LHCN-M2 (cell line): ENCODE results near the gene ATP6V0B. TPM values are rescaled to one million over a fixed set of nuclear protein-coding genes. Genes with fewer than 3 reads are reported as not detected.

Experiments used
- DNase-seq: peaks from one replicate; pipeline ENCODE4 v3.0.0-alpha.2; 2012; ENCODE audit warnings: low read depth
- total RNA-seq: library from RNA; depleted of rRNA; stranded (reverse); fragments of >200 nt; gene quantifications from 2 replicates; pipeline ENCODE4 v1.2.3, GENCODE V29; 2014

Gene ATP6V0B
- total RNA-seq, 1 experiment from 2014 or later: 200 TPM

DNA sequence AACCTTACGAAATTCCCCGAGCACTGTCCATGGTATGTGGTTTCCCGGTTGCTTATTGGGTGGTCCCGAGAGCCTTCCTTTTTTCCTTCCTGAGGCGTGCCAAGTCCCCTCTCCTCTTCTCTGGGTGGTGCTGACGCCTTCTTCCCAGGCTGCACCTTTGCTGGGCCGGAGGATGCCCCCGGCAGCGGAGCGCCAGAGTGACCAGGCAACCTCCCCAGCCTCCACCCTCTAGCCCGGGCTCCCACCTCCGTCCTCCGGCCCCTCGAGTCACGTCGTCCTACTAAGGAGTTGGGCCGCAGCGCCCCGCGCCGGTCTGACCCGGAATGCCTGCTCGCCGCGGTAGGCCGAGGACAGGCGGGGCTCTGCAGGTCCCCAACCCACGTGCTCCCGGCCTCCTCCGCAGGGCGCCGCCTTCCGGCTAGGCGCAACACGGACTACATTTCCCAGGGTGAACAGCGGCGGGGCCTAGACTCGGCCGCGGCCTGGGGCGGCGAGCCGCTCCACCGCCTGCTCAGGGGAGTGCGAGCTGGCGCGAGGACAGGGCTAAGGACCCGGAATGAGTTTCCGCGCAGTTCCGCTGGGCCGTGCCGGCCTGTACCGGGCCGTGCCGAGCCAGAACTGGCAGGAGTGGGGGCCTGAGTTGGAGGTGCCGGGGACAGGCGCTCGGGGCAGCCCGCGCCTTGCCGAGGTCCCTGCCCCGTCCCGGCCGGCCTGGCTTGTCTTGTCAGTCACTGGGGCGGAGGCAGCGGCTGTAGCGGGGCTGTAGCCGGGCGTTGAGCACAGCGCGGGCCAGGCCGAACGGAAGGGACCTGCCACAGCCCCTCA lies 28.3 kb upstream of the ATP6V0B start, which contains the start of gene IPO13:
Gene IPO13, plus strand, starts transcription at position 715 of the 825 bp plus-strand sequence. CDS start 651 bp downstream, outside the sequence.
- DNase-seq: peak; percentile 92

DNA sequence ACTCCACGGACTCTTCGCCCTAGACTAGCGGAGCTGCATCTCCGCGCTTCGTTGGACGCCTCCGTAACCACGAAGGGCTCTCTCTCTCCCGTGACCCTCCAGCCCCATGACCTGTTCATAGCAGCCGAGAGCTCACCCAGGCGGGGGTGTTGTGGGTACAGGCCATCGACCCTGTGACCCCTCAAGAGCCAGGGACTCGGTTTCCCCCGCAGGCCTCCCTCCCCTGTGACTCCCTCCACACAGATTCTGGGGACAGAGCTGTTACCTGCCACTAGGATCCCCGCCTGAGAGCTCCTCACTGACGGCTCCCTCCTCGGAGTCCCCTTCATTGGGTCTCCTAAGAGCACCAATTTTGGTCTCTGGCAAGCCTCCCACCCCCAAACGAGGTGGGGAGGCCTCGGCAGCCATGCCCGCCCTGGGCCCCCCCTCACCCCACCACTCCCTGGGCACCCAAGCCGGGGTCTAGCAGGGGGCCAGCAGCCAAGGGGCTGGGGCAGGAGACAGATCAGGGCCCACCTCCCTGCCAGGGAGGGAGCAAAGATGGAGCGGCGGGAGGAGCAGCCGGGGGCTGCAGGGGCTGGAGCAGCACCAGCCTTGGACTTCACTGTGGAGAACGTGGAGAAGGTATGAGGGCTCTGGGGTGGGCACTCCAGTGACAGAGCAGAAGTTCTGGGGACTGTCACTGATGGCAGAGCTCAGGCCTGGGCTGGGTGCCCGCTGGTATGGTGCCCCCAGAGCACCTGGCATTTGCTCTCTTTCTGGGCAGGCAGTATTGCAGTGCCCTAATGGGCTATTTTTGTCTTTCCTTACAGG lies 27.5 kb upstream of the ATP6V0B start:
- no peak for DNase-seq

DNA sequence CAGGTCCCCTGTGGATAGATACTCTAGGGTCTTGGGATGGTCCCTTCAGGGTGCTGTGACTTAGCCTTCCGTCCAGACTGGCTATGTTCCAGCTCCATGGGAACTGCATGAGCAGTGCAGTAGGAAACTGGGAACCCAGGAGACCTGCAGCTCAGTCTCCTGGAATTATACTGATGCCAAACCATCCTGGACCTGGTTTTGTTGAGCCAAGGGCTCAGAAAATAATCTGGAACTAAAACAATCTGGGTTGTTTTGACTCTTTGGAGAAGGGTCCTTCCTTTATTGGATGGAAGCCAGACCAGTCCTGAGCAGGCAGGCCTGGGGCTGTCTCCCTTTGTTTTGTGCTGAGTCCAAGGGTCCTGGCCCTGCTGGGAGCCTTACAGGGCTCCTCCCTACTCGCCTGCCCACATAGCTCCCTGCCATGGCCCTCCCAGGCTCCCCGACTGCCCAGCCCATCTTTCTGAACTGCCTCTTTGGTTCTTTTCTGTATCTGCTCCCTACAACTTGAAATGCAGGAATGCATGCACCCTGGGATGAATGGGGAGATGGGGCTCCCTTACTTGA lies 26.8 kb upstream of the ATP6V0B start:
- DNase-seq: no peak

DNA sequence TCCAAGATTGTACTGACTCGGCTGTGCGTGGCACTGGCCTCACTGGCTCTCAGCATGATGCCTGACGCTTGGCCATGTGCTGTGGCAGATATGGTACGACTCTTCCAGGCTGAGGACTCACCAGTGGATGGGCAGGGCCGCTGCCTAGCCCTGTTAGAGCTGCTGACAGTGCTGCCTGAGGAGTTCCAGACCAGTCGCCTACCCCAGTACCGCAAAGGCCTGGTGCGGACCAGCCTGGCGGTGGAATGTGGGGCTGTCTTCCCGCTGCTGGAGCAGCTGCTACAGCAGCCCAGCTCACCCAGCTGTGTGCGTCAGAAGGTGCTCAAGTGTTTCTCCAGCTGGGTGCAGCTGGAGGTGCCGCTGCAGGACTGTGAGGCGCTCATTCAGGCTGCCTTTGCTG lies 25.1 kb upstream of the ATP6V0B start:
- no peak for DNase-seq

DNA sequence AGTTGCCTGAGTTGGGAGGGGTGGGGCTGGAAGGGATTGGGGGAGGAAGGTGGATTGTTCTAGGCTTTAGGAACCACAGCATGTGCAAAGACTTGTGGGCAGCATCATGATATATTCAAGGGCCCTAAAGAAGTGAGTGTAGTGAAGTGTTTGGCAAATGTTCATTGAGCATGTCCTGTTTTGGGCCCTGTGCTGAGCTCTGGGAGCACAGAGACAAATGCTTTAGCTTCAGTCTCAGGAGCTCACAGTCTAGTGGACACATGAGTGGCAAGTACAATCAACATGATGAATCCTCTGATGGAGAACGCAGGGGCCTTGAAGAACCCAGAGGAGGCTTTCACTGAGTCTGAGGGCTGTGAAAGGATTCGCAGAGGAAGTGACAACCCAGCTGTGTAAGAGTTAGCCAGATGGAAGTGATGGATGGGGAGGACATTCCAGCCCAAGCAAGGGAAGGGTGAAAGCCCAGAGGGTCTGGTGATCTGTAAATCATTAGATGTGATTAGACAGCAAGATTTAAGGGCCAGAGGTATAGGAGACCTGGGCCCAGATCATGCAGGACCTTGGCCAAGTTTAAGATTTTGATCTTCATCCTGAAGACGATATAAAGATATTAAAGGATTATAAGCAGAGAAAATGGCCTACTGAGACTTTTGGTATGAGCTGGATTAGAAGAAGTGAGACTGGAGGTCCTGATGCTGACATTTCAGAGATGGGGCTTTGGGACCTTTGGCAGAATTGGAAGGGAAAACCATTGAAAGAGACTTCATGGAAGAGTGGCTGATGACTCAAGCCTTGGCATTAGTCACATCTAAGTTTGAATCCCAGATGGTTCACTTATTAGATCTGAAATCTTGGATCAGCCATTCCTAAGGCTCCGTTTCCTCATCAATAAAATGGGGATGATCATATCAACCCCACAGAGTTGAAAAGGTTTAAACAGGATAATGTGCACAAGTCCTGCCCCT lies 23.5 kb upstream of the ATP6V0B start:
- DNase-seq: no peak

DNA sequence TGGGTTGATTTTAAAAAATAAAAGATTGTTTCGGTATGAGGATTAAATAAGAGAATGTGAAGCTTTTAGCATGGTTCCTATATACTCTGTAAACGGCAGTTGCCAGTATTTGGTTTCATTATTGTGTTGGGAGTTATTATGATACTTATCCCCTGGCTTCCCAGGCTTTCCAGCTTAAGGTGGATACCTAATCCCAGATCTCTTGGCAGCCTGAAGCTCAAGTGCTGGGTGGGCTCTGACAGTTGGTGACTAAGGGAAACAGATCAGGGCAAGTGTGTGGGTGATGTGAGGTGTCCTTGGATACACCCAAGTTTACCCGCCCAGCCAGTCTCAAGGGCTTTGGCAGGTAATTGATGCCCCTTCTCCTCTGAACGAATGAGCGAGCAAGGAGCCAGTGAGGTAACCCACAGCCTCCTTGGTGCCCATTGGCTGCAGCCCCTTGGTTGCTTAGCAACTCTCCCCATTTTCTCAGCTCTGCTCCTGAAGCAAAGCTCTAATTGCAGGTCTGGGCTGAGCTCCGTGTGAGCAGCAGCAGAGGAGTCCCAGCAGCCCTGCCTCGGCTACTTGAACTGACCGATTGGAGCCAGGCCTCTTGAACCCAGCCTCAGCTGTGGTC lies 21.9 kb upstream of the ATP6V0B start:
- DNase-seq: no peak

DNA sequence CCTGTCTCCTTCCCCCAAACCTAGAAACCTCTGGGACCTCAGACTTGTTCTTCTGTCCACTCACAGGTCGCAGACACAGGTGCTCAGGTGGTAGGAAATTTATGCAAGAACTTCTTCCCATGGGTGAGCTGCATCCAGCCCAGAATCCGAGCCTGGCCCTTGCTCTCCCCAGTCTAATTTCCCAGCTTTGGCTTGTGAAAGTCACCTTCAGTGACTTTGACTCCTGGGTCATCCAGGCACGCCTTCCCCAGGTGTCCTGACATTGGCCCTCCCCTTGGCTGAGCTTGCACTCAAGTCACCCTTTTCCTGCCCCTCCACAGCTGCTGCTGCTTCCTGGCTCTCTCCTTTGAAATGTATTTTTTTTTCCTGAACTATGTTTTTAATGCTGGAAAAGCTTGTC lies 21.4 kb upstream of the ATP6V0B start:
- no peak for DNase-seq

DNA sequence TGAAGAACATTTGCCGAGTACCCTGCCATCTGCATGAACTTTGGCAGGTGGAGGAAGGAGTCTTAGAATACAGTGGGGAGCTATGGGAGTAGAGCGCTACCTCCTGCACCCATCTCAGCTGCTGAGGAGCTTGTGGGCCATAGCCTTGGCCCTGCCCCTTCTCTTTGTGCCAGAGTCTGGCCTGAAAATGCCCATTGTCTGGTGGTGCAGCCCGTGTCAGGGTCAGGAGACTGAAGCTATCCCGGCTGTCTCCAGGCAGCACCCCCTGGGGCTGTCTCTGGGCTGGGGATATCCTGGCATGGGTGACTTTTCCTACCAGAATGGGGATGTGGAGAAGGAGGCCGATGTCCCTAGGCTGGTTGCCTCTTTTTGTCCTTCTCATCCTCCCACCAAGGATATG lies 20.7 kb upstream of the ATP6V0B start:
- DNase-seq: no peak

DNA sequence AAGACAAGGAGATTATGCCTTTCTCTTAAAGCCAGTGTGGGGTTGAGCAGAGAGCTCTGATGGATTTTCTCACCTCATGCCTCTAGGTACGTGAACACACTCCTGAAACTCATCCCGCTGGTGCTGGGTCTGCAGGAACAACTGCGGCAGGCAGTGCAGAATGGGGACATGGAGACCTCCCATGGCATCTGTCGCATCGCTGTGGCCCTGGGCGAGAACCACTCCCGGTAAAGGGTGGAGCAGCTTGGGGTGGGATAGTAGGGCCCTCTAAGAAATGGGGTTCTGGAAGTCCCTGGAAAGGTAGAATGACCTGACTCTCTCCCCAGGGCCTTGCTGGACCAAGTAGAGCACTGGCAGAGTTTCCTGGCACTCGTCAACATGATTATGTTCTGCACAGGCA lies 18.5 kb upstream of the ATP6V0B start:
- no peak for DNase-seq

DNA sequence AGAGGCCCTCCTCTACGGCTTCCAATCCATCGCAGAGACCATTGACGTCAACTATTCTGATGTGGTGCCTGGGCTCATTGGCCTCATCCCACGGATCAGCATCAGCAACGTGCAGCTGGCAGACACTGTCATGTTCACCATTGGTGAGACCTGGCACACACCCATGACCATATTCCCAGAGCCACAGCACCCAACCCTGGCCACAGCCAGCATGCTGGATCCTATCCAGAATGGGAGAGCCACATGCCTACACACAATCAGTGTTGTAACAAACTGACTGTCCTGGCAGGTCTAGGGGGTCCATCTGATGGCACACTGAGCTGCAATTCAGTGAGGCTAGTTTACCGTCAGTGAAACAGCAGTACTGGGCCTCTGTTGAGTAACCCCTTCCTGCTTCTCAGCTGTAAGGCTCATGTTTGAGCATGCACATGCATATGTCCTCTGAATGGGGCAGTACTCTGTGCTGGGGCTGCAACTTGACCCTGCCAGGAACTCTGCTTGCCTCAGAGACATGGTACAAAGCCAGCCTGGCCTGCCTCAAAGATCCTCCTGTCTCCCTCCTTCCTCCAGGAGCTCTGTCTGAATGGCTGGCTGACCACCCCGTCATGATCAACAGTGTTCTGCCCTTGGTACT lies 17.2 kb upstream of the ATP6V0B start:
- DNase-seq: no peak

DNA sequence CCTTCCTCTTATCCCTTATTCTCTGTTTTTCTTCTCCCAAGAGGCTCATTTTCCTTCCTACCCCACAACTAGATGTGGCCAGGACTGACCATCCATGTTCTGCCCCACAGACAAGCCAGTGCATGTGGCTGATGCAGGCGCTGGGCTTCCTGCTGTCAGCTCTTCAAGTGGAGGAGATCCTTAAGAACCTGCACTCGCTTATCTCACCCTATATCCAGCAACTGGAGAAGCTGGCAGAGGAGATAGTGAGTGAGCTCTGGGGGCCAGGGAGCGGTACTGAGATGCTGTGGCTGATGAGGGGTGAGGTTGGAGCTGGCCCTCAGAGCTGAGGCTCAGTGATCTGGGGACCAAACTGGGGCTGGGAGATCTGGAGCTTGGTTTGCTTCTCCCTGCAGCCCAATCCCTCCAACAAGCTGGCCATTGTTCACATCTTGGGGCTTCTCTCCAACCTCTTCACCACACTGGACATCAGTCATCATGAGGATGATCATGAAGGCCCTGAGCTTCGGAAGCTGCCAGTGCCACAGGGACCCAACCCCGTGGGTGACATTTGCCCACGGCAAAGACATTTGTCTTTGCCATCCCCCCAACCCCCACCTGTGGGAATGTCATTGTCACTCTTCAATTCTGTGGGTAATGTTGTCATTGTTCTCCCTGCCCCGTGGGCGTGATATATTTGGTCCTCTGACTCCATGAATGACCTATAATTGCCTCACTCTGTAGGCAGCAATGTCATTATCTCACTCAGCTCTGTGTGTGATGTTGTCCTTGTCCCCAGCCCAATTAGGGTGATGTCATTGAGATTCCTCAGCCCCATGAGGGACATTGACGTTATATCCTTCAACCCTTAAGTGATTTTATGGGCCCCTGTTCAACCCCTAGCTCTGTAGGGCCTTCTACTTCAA lies 16.2 kb upstream of the ATP6V0B start:
- DNase-seq: no peak

DNA sequence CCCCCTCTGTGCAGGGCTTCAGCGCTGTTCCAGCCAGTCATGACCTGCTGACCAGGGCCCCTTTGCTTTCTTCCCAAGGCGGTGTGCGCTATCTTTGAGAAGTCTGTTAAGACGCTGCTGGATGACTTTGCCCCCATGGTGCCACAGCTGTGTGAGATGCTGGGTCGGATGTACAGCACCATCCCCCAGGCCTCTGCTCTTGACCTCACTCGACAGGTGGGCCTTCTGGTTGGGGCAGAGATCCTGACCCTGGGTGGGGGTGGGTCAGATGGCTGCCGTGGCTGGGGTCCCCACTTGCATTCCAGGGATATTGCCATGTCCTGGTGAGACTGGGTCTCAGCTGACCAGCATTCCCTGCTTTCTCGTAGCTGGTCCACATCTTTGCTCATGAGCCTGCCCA lies 14.0 kb upstream of the ATP6V0B start:
- no peak for DNase-seq

DNA sequence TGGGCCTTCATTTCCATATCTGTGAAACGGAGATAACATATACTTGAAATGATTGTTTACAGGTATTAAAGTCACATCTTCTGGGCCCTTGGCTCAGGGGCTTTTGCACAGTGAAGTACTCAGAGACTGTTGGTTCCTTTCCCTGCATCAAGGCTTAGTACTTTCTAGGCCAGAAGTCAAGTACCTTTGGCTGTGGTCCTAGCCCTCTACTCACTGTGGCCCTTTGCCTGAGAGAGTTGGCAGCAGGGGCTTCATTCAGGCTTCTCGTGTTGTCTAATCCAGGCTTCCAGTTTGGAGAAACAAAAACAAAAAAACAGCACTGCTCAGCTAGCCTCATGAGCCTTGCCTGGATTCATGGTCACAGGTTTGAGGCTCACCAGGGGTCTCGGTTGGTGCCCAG lies 13.1 kb upstream of the ATP6V0B start:
- DNase-seq: no peak

DNA sequence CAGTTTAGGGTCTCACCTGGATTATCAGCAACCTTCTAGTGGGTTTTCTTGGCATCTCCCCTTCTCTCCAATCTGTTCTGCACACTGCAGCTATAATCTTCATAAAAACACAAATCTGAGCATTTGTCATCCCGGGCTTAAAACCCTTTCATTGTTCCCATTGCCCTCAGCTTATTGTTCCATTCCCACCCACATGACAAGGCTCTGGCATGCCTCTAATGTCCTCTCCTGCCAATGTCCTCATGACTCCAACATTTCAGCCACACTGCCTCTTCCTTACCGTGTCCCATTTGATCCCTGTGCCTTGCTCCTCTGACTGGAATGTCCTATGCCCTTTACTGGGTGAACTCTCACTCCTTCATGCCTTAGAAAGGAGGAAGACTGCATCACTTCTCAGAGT lies 12.4 kb upstream of the ATP6V0B start:
- DNase-seq: no peak

DNA sequence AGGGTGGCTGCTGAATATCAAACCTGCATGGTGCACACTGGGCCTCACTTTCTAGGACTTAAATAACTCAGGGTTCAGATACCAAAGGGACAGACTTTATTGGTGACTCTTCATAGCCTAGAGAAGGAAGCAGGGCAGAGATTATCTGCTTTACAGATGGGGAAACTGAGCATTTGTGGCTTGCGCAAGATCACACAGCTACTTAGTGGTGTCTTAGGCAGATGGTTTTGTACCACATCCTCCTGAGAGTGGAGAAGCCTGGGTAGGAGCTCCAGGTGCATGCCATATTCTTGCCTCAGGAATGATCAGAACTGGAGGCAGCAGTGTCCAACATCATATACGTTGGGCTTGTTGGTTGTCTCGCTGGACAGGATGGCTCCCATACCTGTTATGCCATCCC lies 11.8 kb upstream of the ATP6V0B start:
- no peak for DNase-seq

DNA sequence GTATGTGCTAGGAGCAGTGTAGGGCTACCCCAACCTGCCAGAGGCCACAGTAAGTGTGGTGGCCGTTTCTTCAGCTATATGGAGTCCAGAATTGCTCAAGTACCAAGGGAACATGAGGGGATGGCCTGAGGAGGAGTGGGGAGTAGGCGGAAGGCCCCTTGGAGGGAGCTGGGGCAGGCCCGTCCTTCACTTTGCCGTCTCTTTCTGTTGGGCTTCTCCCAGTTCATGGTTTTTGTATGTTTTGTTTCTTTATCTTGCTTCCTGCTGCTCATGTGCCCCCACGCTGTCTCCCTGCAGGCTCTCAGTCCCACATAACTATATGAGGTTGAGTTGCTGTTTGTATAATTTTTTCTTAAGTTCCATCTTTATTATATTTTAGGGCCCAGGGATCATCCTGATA lies 10.9 kb upstream of the ATP6V0B start:
- no peak for DNase-seq

DNA sequence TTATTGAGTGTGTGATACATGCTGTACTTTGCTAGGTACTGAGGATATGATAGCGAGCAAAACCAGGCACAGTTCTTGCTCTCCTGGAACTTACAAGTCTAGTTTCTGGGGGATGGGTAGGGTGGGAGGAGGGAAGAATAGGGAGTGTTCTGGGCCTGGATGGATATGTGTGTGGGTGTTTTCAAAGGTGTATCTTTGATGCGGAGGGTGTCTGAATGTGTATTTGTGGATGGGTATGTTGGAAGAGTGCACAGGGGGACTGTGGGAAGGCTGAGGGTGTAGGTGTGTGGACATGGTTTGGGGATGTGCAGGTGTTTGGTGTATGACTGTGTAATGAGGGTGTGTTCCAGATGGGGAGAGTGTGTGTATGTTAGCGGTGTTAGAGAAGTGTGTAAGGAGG lies 9.4 kb upstream of the ATP6V0B start:
- no peak for DNase-seq

DNA sequence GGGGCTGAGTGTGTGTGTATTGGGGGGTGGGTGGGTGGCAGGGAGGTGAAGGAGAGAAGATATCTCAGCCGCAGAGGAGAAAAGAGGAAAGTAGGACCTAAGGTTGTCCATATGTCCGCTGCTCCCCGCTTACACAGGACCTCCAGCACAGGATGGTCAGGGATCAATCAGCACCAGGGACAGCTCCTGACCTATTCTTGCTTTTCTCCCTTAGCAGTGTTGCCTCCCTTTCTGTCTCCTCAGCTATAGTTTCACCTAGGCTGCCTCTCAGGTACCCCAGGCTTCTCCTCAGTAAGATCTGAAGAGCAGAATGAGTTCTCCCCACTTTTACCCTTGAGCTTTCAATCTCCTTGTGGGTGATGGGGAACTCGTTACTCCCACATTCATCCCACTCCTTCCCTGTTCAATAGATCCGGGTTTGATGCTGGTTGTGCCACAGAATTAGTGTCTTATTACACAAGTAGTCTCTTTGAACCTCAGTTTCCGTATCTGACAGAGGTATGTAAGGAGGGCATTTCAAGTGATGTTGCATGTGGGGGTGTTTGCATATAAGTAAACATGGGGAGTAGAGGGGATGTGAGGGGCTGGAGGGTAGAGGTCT lies 6.3 kb upstream of the ATP6V0B start:
- no peak for DNase-seq

DNA sequence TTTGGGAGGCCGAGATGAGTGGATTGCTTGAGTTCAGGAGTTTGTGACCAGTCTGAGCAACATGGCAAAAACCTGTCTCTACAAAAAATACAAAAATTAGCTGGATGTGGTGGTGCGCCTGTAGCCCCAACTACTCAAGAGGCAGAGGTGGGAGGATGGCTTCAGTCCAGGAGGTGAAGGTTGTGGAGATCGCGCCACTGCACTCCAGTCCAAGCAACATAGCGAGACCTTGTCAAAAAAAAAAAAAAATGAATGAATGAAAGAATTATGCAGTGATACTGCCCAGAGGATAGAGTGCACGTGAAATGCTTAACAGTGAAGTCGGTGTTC lies 5.4 kb upstream of the ATP6V0B start:
- DNase-seq: no peak
